ENCODE data around the gene SRRT. TPM values are rescaled to one million over a fixed set of nuclear protein-coding genes. Genes with fewer than 3 reads are reported as not detected.
A peak's percentile ranks its signal among the peaks of the same experiment; 100 is the strongest.

The SRRT gene
- total RNA-seq, 1 donor from 2014 or later, result 162 TPM

GRCh38 chr7:100855515-100855914, 19.4 kb upstream of the SRRT start:
- no peak for TF ChIP-seq CTCF (IDR thresholded peaks at IDR 0.05)
- no peak overlapping the region for H3K27ac Mint-ChIP-seq (ENCODE audit: unreplicated experiment)
- H3K27me3 Mint-ChIP-seq (ENCODE audit: unreplicated experiment), result no peaks in the 10 kb centered on the region
- no peak overlapping the region for H3K4me3 Mint-ChIP-seq (ENCODE audit: unreplicated experiment)
- no peak for DNase-seq (ENCODE audit: extremely low spot score, unreplicated experiment)
- H3K36me3 Mint-ChIP-seq (ENCODE audit: unreplicated experiment), result peaks cover 6% of the 10 kb centered on the region
- H3K4me1 Mint-ChIP-seq (ENCODE audit: unreplicated experiment), result peaks cover 14% of the 10 kb centered on the region
- H3K9me3 Mint-ChIP-seq (ENCODE audit: unreplicated experiment), result no peaks in the 10 kb centered on the region

- H3K4me3 Mint-ChIP-seq (ENCODE audit: unreplicated experiment), result no peak overlapping the region
- H3K36me3 Mint-ChIP-seq (ENCODE audit: unreplicated experiment), result peaks cover 9% of the 10 kb centered on the region
- peaks cover 12% of the 10 kb centered on the region for H3K4me1 Mint-ChIP-seq (ENCODE audit: unreplicated experiment)
- H3K27me3 Mint-ChIP-seq (ENCODE audit: unreplicated experiment), result no peaks in the 10 kb centered on the region
- no peak for DNase-seq (ENCODE audit: extremely low spot score, unreplicated experiment)
- peak overlapping the region; percentile 63 for H3K27ac Mint-ChIP-seq (ENCODE audit: unreplicated experiment)
- H3K9me3 Mint-ChIP-seq (ENCODE audit: unreplicated experiment), result no peaks in the 10 kb centered on the region
- TF ChIP-seq CTCF (IDR thresholded peaks at IDR 0.05), result no peak
Observed at GRCh38 chr7:100856871-100857282, 18.0 kb upstream of the SRRT start.

GRCh38 chr7:100859856-100860255, 15.0 kb upstream of the SRRT start:
- DNase-seq (ENCODE audit: extremely low spot score, unreplicated experiment), result no peak
- Mint-ChIP-seq H3K27me3 (ENCODE audit: unreplicated experiment) (no peaks in the 10 kb centered on the region), H3K9me3 (ENCODE audit: unreplicated experiment) (no peaks in the 10 kb centered on the region), H3K4me3 (ENCODE audit: unreplicated experiment) (no peak overlapping the region), H3K27ac (ENCODE audit: unreplicated experiment) (no peak overlapping the region), H3K36me3 (ENCODE audit: unreplicated experiment) (peaks cover 10% of the 10 kb centered on the region), H3K4me1 (ENCODE audit: unreplicated experiment) (peaks cover 7% of the 10 kb centered on the region)
- no peak for TF ChIP-seq CTCF (IDR thresholded peaks at IDR 0.05)

- H3K9me3 Mint-ChIP-seq (ENCODE audit: unreplicated experiment), result no peaks in the 10 kb centered on the region
- no peak overlapping the region for H3K4me3 Mint-ChIP-seq (ENCODE audit: unreplicated experiment)
- no peak for DNase-seq (ENCODE audit: extremely low spot score, unreplicated experiment)
- no peak for TF ChIP-seq CTCF (IDR thresholded peaks at IDR 0.05)
- no peaks in the 10 kb centered on the region for H3K27me3 Mint-ChIP-seq (ENCODE audit: unreplicated experiment)
- H3K36me3 Mint-ChIP-seq (ENCODE audit: unreplicated experiment), result peaks cover 10% of the 10 kb centered on the region
- H3K4me1 Mint-ChIP-seq (ENCODE audit: unreplicated experiment), result peaks cover 13% of the 10 kb centered on the region
- H3K27ac Mint-ChIP-seq (ENCODE audit: unreplicated experiment), result no peak overlapping the region
Observed at GRCh38 chr7:100860702-100861615, 13.9 kb upstream of the SRRT start.

- H3K9me3 Mint-ChIP-seq (ENCODE audit: unreplicated experiment), result no peaks in the 10 kb centered on the region
- no peak overlapping the region for H3K27ac Mint-ChIP-seq (ENCODE audit: unreplicated experiment)
- peaks cover 17% of the 10 kb centered on the region for H3K4me1 Mint-ChIP-seq (ENCODE audit: unreplicated experiment)
- DNase-seq (ENCODE audit: extremely low spot score, unreplicated experiment), result no peak
- no peak overlapping the region for H3K4me3 Mint-ChIP-seq (ENCODE audit: unreplicated experiment)
- TF ChIP-seq CTCF (IDR thresholded peaks at IDR 0.05), result no peak
- peaks cover 10% of the 10 kb centered on the region for H3K36me3 Mint-ChIP-seq (ENCODE audit: unreplicated experiment)
- H3K27me3 Mint-ChIP-seq (ENCODE audit: unreplicated experiment), result no peaks in the 10 kb centered on the region
Observed at GRCh38 chr7:100861616-100861985, 13.3 kb upstream of the SRRT start.

Data from osteocyte (in vitro differentiated cells).